Loucy (cell line): ENCODE measurements around the gene SSTR5.

Experiments
- H2AFZ ChIP-seq: fragments of 200-600 bp; sonication (generic); 2 replicates; pipeline ENCODE4 v1.6.0; 2016; ENCODE audit warnings: antibody characterized with exemption, mild to moderate bottlenecking, low read length, moderate library complexity
- H3F3A ChIP-seq: fragments of 200-600 bp; 2 replicates; pipeline ENCODE4 v1.6.0; 2016; ENCODE audit warnings: antibody characterized with exemption, low read depth, mild to moderate bottlenecking
- H3K27me3 ChIP-seq: fragments of 200-600 bp; sonication (generic); 2 replicates; pipeline ENCODE4 v1.6.1; 2014; ENCODE audit warnings: low read length, mild to moderate bottlenecking; ENCODE audit not compliant: insufficient read depth, poor library complexity, severe bottlenecking
- H3K36me3 ChIP-seq: fragments of 200-600 bp; sonication (generic); 2 replicates; pipeline ENCODE4 v1.6.1; 2016; ENCODE audit warnings: low read length; ENCODE audit not compliant: insufficient read depth
- H3K4me1 ChIP-seq: fragments of 200-600 bp; sonication (generic); 2 replicates; pipeline ENCODE4 v1.5.1; 2014; ENCODE audit warnings: low read length, mild to moderate bottlenecking; ENCODE audit not compliant: insufficient read depth, poor library complexity, severe bottlenecking
- H3K4me2 ChIP-seq: fragments of 200-600 bp; sonication (generic); 2 replicates; pipeline ENCODE4 v1.6.0; 2014; ENCODE audit warnings: antibody characterized with exemption, low read length, low read depth, mild to moderate bottlenecking; ENCODE audit not compliant: poor library complexity, severe bottlenecking
- H3K4me3 ChIP-seq: fragments of 200-600 bp; sonication (generic); 2 replicates; pipeline ENCODE4 v1.5.1; 2014; ENCODE audit warnings: low read length, mild to moderate bottlenecking, mixed read lengths; ENCODE audit not compliant: poor library complexity, severe bottlenecking
- H3K79me2 ChIP-seq: fragments of 200-600 bp; sonication (generic); 2 replicates; pipeline ENCODE4 v1.6.1; 2014; ENCODE audit warnings: low read length; ENCODE audit not compliant: insufficient read depth
- H3K9ac ChIP-seq: fragments of 200-600 bp; sonication (generic); 2 replicates; pipeline ENCODE4 v1.6.0; 2014; ENCODE audit warnings: mild to moderate bottlenecking, low read depth, low read length, moderate library complexity; ENCODE audit not compliant: poor library complexity, severe bottlenecking
- H3K9me2 ChIP-seq: fragments of 200-600 bp; sonication (generic); replicated peaks from 2 replicates; pipeline ENCODE4 v1.6.1; 2016; ENCODE audit warnings: low read depth, low read length, mixed read lengths
- H3K9me3 ChIP-seq: fragments of 200-600 bp; sonication (generic); 2 replicates; pipeline ENCODE4 v1.6.1; 2014; ENCODE audit warnings: mild to moderate bottlenecking, antibody characterized with exemption, low read length, low read depth; ENCODE audit not compliant: insufficient read depth
- H4K20me1 ChIP-seq: fragments of 200-600 bp; sonication (generic); 2 replicates; pipeline ENCODE4 v1.6.0; 2014; ENCODE audit warnings: antibody characterized with exemption, low read length, mild to moderate bottlenecking; ENCODE audit not compliant: insufficient read depth, poor library complexity, severe bottlenecking
- EZH2phosphoT487 ChIP-seq: fragments of 200-600 bp; IDR thresholded peaks from 2 replicates; pipeline ENCODE4 v1.6.1; 2018; ENCODE audit warnings: antibody characterized with exemption, mild to moderate bottlenecking, moderate library complexity, borderline replicate concordance
- TF ChIP-seq, protein P1 (sequence below): fragments of 200-600 bp; sonication (generic); conservative IDR thresholded peaks from 2 replicates; pipeline ENCODE4 v1.5.1; 2014; ENCODE audit warnings: mild to moderate bottlenecking, antibody characterized with exemption, low read length

Gene SSTR5

GRCh38 chr16:1038932-1039331 is 33.6 kb upstream of the SSTR5 start:
- Histone ChIP-seq H2AFZ (no peak overlapping the region), H3K79me2 (no peaks in the 10 kb centered on the region), H3K9me3 (no peaks in the 10 kb centered on the region), H3K9ac (no peak overlapping the region), H3K9me2 (no peaks in the 10 kb centered on the region), H3K27me3 (no peaks in the 10 kb centered on the region), H3K36me3 (no peaks in the 10 kb centered on the region), H3K4me3 (no peak overlapping the region), H4K20me1 (no peaks in the 10 kb centered on the region), H3K4me2 (no peak overlapping the region), H3F3A (no peaks in the 10 kb centered on the region), H3K4me1 (no peaks in the 10 kb centered on the region)
- TF ChIP-seq, protein P1, sequence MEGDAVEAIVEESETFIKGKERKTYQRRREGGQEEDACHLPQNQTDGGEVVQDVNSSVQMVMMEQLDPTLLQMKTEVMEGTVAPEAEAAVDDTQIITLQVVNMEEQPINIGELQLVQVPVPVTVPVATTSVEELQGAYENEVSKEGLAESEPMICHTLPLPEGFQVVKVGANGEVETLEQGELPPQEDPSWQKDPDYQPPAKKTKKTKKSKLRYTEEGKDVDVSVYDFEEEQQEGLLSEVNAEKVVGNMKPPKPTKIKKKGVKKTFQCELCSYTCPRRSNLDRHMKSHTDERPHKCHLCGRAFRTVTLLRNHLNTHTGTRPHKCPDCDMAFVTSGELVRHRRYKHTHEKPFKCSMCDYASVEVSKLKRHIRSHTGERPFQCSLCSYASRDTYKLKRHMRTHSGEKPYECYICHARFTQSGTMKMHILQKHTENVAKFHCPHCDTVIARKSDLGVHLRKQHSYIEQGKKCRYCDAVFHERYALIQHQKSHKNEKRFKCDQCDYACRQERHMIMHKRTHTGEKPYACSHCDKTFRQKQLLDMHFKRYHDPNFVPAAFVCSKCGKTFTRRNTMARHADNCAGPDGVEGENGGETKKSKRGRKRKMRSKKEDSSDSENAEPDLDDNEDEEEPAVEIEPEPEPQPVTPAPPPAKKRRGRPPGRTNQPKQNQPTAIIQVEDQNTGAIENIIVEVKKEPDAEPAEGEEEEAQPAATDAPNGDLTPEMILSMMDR: no peak
- TF ChIP-seq EZH2phosphoT487: no peak

DNA sequence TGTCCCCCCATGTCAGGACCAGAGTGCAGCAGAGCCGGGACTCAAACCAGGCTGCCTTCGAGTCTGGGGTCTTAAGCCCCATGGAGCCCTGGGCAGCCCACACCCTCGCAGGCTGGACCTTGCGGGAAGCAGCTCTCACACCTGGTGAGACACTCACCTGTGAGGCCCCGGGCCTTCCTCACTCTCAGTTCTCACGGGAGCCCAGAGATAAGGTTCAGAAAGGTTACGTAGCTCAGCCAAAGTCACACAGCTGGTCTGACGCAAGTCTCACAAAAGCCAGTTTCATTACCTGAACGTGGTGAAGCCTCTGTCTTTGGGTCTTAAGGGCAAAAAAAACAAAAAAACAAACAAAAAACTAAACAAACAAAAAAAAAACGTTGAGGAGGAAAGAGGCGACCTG is 32.8 kb upstream of the SSTR5 start:
- H3K4me3 ChIP-seq: no peak overlapping the region
- H3K36me3 ChIP-seq: no peaks in the 10 kb centered on the region
- TF ChIP-seq, protein P1: no peak
- H3K9ac ChIP-seq: no peak overlapping the region
- no peaks in the 10 kb centered on the region for H3F3A ChIP-seq
- no peaks in the 10 kb centered on the region for H4K20me1 ChIP-seq
- no peak overlapping the region for H2AFZ ChIP-seq
- no peaks in the 10 kb centered on the region for H3K27me3 ChIP-seq
- H3K9me3 ChIP-seq: no peaks in the 10 kb centered on the region
- no peaks in the 10 kb centered on the region for H3K4me1 ChIP-seq
- no peaks in the 10 kb centered on the region for H3K79me2 ChIP-seq
- no peaks in the 10 kb centered on the region for H3K9me2 ChIP-seq
- H3K4me2 ChIP-seq: no peak overlapping the region

DNA sequence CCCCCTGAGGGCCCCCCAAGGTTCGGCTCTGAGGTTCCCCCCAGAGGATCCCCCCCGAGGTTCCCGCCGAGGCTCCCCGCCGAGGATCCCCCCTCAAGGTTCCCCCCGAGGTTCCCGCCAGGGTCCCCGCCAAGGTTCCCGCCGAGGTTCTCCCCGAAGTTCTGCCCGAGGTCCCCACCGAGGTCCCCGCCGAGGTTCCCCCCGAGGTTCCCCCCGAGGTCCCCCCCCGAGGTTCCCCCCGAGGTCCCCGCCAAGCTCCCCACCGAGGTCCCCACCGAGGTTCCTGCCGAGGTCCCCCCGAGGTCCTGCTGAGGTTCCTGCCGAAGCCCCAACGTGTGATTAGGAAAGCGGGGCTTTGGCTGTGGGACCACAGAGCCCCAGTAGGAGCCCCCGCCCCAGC is 32.2 kb upstream of the SSTR5 start:
- H3K27me3 ChIP-seq: no peaks in the 10 kb centered on the region
- no peaks in the 10 kb centered on the region for H3K9me3 ChIP-seq
- H3K4me3 ChIP-seq: no peak overlapping the region
- H3K36me3 ChIP-seq: no peaks in the 10 kb centered on the region
- H3K9ac ChIP-seq: no peak overlapping the region
- no peaks in the 10 kb centered on the region for H3K9me2 ChIP-seq
- H3K4me1 ChIP-seq: no peaks in the 10 kb centered on the region
- H3K79me2 ChIP-seq: no peaks in the 10 kb centered on the region
- H3F3A ChIP-seq: no peaks in the 10 kb centered on the region
- no peaks in the 10 kb centered on the region for H4K20me1 ChIP-seq
- TF ChIP-seq EZH2phosphoT487: no peak
- TF ChIP-seq, protein P1: no peak
- no peak overlapping the region for H3K4me2 ChIP-seq
- no peak overlapping the region for H2AFZ ChIP-seq
